ENCODE measurements around the gene ZMIZ2. TPM values are rescaled to one million over a fixed set of nuclear protein-coding genes. Genes with fewer than 3 reads are reported as not detected.

ZMIZ2 gene
- total and polyA plus RNA-seq, 2 of the 8 experiments (the other 6 are each of a cell fraction or from before 2014, with no cell fraction given): 24.4 to 66.4 TPM

DNA sequence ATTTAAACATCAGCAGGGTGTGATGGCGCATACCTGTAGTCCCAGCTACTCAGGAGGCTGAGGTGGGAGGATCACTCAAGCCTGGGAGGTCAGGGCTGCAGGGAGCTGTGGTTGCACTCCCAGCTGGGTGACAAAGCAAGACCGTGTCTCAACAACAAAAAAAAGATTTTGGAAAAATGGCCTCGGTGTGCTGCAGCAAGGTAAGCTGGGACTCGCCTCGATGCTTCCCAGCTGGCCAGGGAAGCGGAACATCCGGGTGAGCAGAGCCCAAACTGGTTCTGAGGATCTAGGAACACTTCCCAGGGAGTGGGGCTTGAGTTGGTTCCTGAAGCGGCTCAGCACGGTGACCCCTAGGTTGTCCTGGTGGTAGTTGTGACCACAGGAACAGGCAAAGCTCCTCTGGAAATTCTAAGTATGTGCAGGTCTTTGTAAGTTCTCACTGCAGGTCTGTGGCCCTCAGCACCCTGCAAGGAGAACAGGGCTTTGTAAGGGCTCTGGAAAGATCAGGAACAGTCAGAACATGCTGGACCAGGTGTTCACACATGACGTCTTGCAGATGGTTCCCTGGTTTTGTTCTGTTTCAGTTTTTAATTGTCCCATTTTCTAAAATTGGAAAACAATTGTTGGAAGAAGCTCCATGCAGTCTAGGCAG, 38.6 kb upstream of the ZMIZ2 start:
- Histone ChIP-seq H4K5ac (ENCODE audit: insufficient read length, low read depth, low read length) (no peak overlapping the region), H3K4me3 (ENCODE audit: extremely low read depth in 1 of 4, insufficient read depth in 2 of 4, low read depth in 3 of 4, low read length in 4 of 4) (no peak overlapping the region), H3K14ac (ENCODE audit: insufficient read length) (no peak overlapping the region), H3K23ac (ENCODE audit: insufficient read length) (no peak overlapping the region), H3K79me2 (ENCODE audit: control insufficient read depth in 1 of 2, insufficient read depth in 2 of 2, low read length in 2 of 2) (no peaks in the 10 kb centered on the region), H3K4me2 (ENCODE audit: insufficient read depth in 1 of 2, low read depth in 2 of 2, low read length in 2 of 2) (no peak overlapping the region), H3K9ac (replicated peaks in 1 of 4; ENCODE audit: extremely low read depth in 1 of 4, low read depth in 3 of 4, low read length in 3 of 4) (no peak overlapping the region), H3K18ac (ENCODE audit: extremely low read depth, low read length) (no peak overlapping the region), H2BK12ac (ENCODE audit: low read depth, low read length) (no peak overlapping the region), H2BK120ac (replicated peaks; ENCODE audit: low read depth, low read length) (no peak overlapping the region), H3K9me3 (ENCODE audit: insufficient read depth in 2 of 2, low read depth in 1 of 2, low read length in 1 of 2) (no peaks in the 10 kb centered on the region), H2AK5ac (ENCODE audit: low read depth, low read length) (no peak overlapping the region), H3K27me3 (replicated peaks in 1 of 4; ENCODE audit: control insufficient read depth in 3 of 4, extremely low read depth in 1 of 4, insufficient read depth in 3 of 4, low read length in 3 of 4) (no peaks in the 10 kb centered on the region), H3K23me2 (ENCODE audit: low read depth, low read length) (no peaks in the 10 kb centered on the region), H2BK5ac (ENCODE audit: low read depth, low read length) (no peak overlapping the region), H2AFZ (ENCODE audit: low read length) (no peak overlapping the region), H3K56ac (replicated peaks; ENCODE audit: insufficient read length, low read depth, low read length) (no peak overlapping the region), H3K36me3 (ENCODE audit: control insufficient read depth in 2 of 4, insufficient read depth in 4 of 4, low read length in 3 of 4) (peaks cover 2 to 16% (median 6%) of the 10 kb centered on the region in 4 experiments; a peak in 5 of 8 replicates), H2BK20ac (ENCODE audit: low read length) (no peak overlapping the region), H3K4ac (replicated peaks; ENCODE audit: insufficient read length, low read depth, low read length) (no peak overlapping the region), H4K91ac (replicated peaks; ENCODE audit: insufficient read length, low read length) (peak overlapping the region; percentile 53), H4K20me1 (replicated peaks in 1 of 2; ENCODE audit: control insufficient read depth in 1 of 2, insufficient read depth in 2 of 2, low read length in 2 of 2) (peaks cover 0 to 3% of the 10 kb centered on the region in 2 experiments), H3K27ac (ENCODE audit: low read depth, low read length) (no peak overlapping the region), H4K8ac (ENCODE audit: extremely low read depth, insufficient read depth, low read length) (no peak overlapping the region), H2BK15ac (ENCODE audit: low read length) (no peak overlapping the region), H3K79me1 (ENCODE audit: low read depth, low read length) (no peaks in the 10 kb centered on the region), H3K4me1 (replicated peaks in 1 of 4; ENCODE audit: control insufficient read depth in 3 of 4, insufficient read depth in 4 of 4, low read length in 3 of 4) (no peaks in the 10 kb centered on the region; a peak in 1 of 7 replicates)
- WGBS, 2 experiments (ENCODE audit: extremely low coverage in 1 of 2, insufficient coverage in 1 of 2, insufficient read length in 1 of 2, insufficient replicate concordance in 2 of 2, low coverage in 1 of 2, low lambda C conversion rate in 2 of 2, missing lambda C conversion rate in 1 of 2): 90% methylated on average over 10 of the region's 10 CpGs; no CpG with 5 or more reads in 1 of the 2 experiments
- POLR2A ChIA-PET (ENCODE audit: partially characterized antibody): interaction anchor here (0.7 to 1.0 kb wide), 4 partner anchors 11 to 58 kb away, joined by 3 read pairs; no protein-coding TSS in a partner anchor
- CTCF ChIA-PET (ENCODE audit: partially characterized antibody): interaction anchor here (0.6 to 1.7 kb wide), 5 partner anchors 9 to 30 kb away, joined by 3 to 6 read pairs (median 3); no protein-coding TSS in a partner anchor
- FAIRE-seq (no peak), DNase-seq (ENCODE audit: low read depth in 1 of 2, low spot score in 2 of 2) (no peak)
- TF ChIP-seq JUN (IDR thresholded peaks at IDR 0.05; ENCODE audit: low read depth, low read length) (no peak), SIRT6 (IDR thresholded peaks at IDR 0.05; ENCODE audit: low read length) (no peak), SIX5 (IDR thresholded peaks at IDR 0.05; ENCODE audit: low read depth, low read length) (no peak), PHF8 (conservative IDR thresholded peaks at IDR 0.05; ENCODE audit: low read depth, low read length) (no peak), RNF2 (IDR thresholded peaks at IDR 0.05; ENCODE audit: borderline replicate concordance, low read depth, low read length, missing control alignments, poor library complexity, severe bottlenecking) (no peak)
- TF ChIP-seq, protein P1, sequence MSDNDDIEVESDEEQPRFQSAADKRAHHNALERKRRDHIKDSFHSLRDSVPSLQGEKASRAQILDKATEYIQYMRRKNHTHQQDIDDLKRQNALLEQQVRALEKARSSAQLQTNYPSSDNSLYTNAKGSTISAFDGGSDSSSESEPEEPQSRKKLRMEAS (IDR thresholded peaks at IDR 0.05): no peak

Measured in H1 (cell line).